GM12878 (cell line): ENCODE data around the gene TCF7L2. TPM values are rescaled to one million over a fixed set of nuclear protein-coding genes. Genes with fewer than 3 reads are reported as not detected.

Experiments
- ATAC-seq: fragments of 200-7000 bp; cut with Tn5 transposase; 3 replicates; pipeline ENCODE4 v1.9.1; 2020; ENCODE audit warnings: mild to moderate bottlenecking, moderate library complexity
- BruUV-seq: library from RNA; stranded (reverse); fragments of 400-500 nt; replicated peaks from 2 replicates; lab custom pipeline; 2021; lab: Mats Ljungman, UMichigan
- CTCF ChIA-PET: fragments of 300-600 bp; sonication (Branson Sonifier 250); formaldehyde crosslinking; extraction: SDS; loops from one replicate; lab custom pipeline; 2021; ENCODE audit warnings: inconsistent platforms; lab: Yijun Ruan, JAX
- POLR2A ChIA-PET: fragments of 350-600 bp; formaldehyde crosslinking; extraction: SDS; loops from one replicate; lab custom pipeline; 2021; ENCODE audit warnings: inconsistent platforms; lab: Charles Lee
- RAD21 ChIA-PET: fragments of 300-600 bp; sonication (Branson Sonifier 250); formaldehyde crosslinking; loops from one replicate; lab custom pipeline; 2023; ENCODE audit warnings: antibody characterized with exemption; ENCODE audit not compliant: unreplicated experiment; lab: Charles Lee
- SMC1A ChIA-PET: fragments of 300-600 bp; sonication (Branson Sonifier 250); formaldehyde crosslinking; loops from one replicate; lab custom pipeline; 2023; ENCODE audit not compliant: unreplicated experiment, uncharacterized antibody; lab: Charles Lee
- DNase-seq: peaks from one replicate; pipeline ENCODE4 v3.0.0-alpha.2; 2011; ENCODE audit warnings: low read depth, low spot score
- FAIRE-seq: peaks from 3 replicates; lab custom pipeline; 2011; peaks lifted over from hg19 to GRCh38; lab: Jason Lieb, UNC
- H2AFZ ChIP-seq: 2 replicates; pipeline ENCODE4 v1.6.0; 2011; ENCODE audit warnings: low read depth, low read length, control low read depth; ENCODE audit not compliant: control insufficient read depth
- H3K27ac ChIP-seq: 2 replicates; pipeline ENCODE4 v1.5.1; 2011; ENCODE audit warnings: control low read depth; ENCODE audit not compliant: control insufficient read depth, insufficient read depth
- H3K27me3 ChIP-seq, 2 experiments: replicated peaks in 1 of 2; 2 replicates each; pipeline versions ENCODE4 v1.6.0 to v1.6.1; 2011; ENCODE audit warnings: low read length in 1 of 2; ENCODE audit not compliant: control insufficient read depth in 2 of 2, insufficient read depth in 2 of 2
- H3K36me3 ChIP-seq, 2 experiments: 2 replicates each; pipeline ENCODE4 v1.5.1; 2011; ENCODE audit warnings: low read length in 1 of 2; ENCODE audit not compliant: control insufficient read depth in 2 of 2, insufficient read depth in 2 of 2
- H3K4me1 ChIP-seq: 2 replicates; pipeline ENCODE4 v1.6.1; 2011; ENCODE audit warnings: mild to moderate bottlenecking, low read length, moderate library complexity, mixed read lengths; ENCODE audit not compliant: control insufficient read depth, insufficient read depth
- H3K4me2 ChIP-seq: 2 replicates; pipeline ENCODE4 v1.6.0; 2011; ENCODE audit warnings: control low read depth; ENCODE audit not compliant: control insufficient read depth, insufficient read depth
- H3K4me3 ChIP-seq: fragments of 200-600 bp; sonication (generic); 2 replicates; pipeline ENCODE4 v1.5.1; 2016
- H3K79me2 ChIP-seq: 2 replicates; pipeline ENCODE4 v1.6.0; 2011; ENCODE audit warnings: low read length; ENCODE audit not compliant: control insufficient read depth, insufficient read depth
- H3K9ac ChIP-seq: 2 replicates; pipeline ENCODE4 v1.8.0; 2011; ENCODE audit warnings: low read length, control low read depth, mixed read lengths; ENCODE audit not compliant: control insufficient read depth, insufficient read depth
- H3K9me3 ChIP-seq: replicated peaks from 3 replicates; pipeline ENCODE4 v1.5.1; 2011; ENCODE audit warnings: mild to moderate bottlenecking, low read length; ENCODE audit not compliant: control insufficient read depth, insufficient read depth
- H4K20me1 ChIP-seq: 2 replicates; pipeline ENCODE4 v1.6.0; 2011; ENCODE audit not compliant: control insufficient read depth, insufficient read depth
- DPF2 ChIP-seq: fragments of 450-650 bp; IDR thresholded peaks from 2 replicates; pipeline ENCODE4 v1.6.1; 2017; ENCODE audit warnings: mild to moderate bottlenecking
- E2F4 ChIP-seq: IDR thresholded peaks from 2 replicates; pipeline ENCODE4 v1.6.1; 2012; ENCODE audit warnings: low read depth, low read length, improper control_type of control experiment
- FOXK2 ChIP-seq: fragments of 450-650 bp; IDR thresholded peaks from 2 replicates; pipeline ENCODE4 v1.6.1; 2017; ENCODE audit warnings: mild to moderate bottlenecking, moderate library complexity
- MYB ChIP-seq: fragments of 150-350 bp; IDR thresholded peaks from 2 replicates; pipeline ENCODE4 v1.6.1; 2014; ENCODE audit warnings: mild to moderate bottlenecking, low read depth, low read length, borderline replicate concordance
- NR2C2 ChIP-seq: IDR thresholded peaks from 2 replicates; pipeline ENCODE4 v1.6.1; 2011; ENCODE audit warnings: borderline replicate concordance, low read depth; ENCODE audit not compliant: control insufficient read depth, insufficient read length
- POLR2AphosphoS5 ChIP-seq: IDR thresholded peaks from 2 replicates; pipeline ENCODE4 v1.6.1; 2011; ENCODE audit warnings: mild to moderate bottlenecking, low read length, inconsistent platforms
- RELA ChIP-seq: fragments of 450-650 bp; IDR thresholded peaks from 2 replicates; pipeline ENCODE4 v1.8.0; 2014; ENCODE audit warnings: borderline replicate concordance; ENCODE audit not compliant: partially characterized antibody
- SIN3A ChIP-seq: IDR thresholded peaks from 2 replicates; pipeline ENCODE4 v1.6.1; 2012; ENCODE audit warnings: low read depth, low read length, improper control_type of control experiment
- SREBF1 ChIP-seq: IDR thresholded peaks from 2 replicates; pipeline ENCODE4 v1.6.1; 2012; ENCODE audit warnings: mild to moderate bottlenecking, low read length
- TCF7 ChIP-seq: IDR thresholded peaks from 2 replicates; pipeline ENCODE4 v1.6.1; 2014; ENCODE audit warnings: antibody characterized with exemption, borderline replicate concordance
- WGBS: methylation state at CpG from one replicate; pipeline ENCODE4 v1.1.6; 2016; ENCODE audit warnings: low lambda C conversion rate; ENCODE audit not compliant: insufficient replicate concordance, insufficient coverage; ENCODE audit errors: missing lambda C conversion rate; 5-methylcytosine and 5-hydroxymethylcytosine counted together
- in situ Hi-C: fragments of 300-500 bp; cut with MboI; formaldehyde crosslinking; loops from 9 replicates; pipeline ENCODE4 v1.14.3; 2018; ENCODE audit warnings: mixed read lengths
- intact Hi-C: fragments of 100-400 bp; cut with micrococcal nuclease; formaldehyde crosslinking; loops from one replicate; pipeline ENCODE4 v1.14.2; 2022; ENCODE audit not compliant: unreplicated experiment
- polyA plus RNA-seq, 11 experiments: library from polyadenylated mRNA; depleted of rRNA in 4 of 11; unstranded in 6 of 11; stranded (reverse) in 5 of 11; fragments of >200 nt; fragmentation: Nextera tagmentation in 4 of 11; fragmentation: Illumina TruSeq in 1 of 11; extraction: Ambion mirVana in 4 of 11; extraction: Trizol in 1 of 11; gene quantifications; 1 replicate in 1 of 11; 2 replicates in 10 of 11; pipeline versions ENCODE4 v1.2.1 to v1.2.3, GENCODE V29; 2011 to 2016; ENCODE audit warnings: inconsistent platforms in 2 of 11, missing spikeins in 2 of 11, low read depth in 1 of 11
- total RNA-seq, 4 experiments: library from RNA; depleted of rRNA in 3 of 4; stranded (reverse); fragments of >200 nt in 3 of 4; fragmentation: Illumina TruSeq in 1 of 4; extraction: Trizol in 1 of 4; gene quantifications; 2 replicates each; pipeline versions ENCODE4 v1.2.1 to v1.2.3, GENCODE V29; 2013 to 2021

Gene TCF7L2
- total and polyA plus RNA-seq, 10 of the 15 experiments (the other 5 are each of a cell fraction or from before 2014, with no cell fraction given), result 0.02 to 1.1 (median 0.35) TPM; not detected in 4

DNA sequence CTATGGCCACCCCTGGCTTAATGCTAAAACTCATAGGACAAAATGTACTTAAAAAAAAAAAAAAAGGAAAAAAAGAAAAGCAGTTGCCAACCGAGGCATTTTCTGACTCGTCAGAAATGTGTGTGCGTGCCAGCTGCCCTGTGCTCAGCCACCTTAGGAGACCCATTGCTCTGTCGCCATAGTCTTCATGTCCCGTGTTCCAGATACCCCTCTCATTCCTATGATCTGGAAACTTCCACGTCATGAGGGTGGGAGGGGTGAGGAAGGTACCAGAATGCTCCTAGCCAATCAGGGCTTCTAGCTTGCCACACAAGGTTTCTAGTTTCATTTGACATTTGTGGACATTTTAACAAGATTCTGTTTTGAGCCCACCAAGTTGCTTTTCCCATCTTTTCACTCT lies 212.9 kb downstream of the TCF7L2 start:
- RAD21 ChIA-PET, result no interaction called here

More for the DNA sequence above, 212.9 kb downstream of the TCF7L2 start:
- no peak overlapping the region for H3K27ac ChIP-seq
- H3K4me2 ChIP-seq, result no peak overlapping the region
- H4K20me1 ChIP-seq, result no peaks in the 10 kb centered on the region
- no TSS peak for BruUV-seq
- H3K27me3 ChIP-seq, result no peaks in the 10 kb centered on the region; a peak in 1 of 4 replicates
- H3K9ac ChIP-seq, result no peak overlapping the region
- SMC1A ChIA-PET, result no interaction called here
- no peaks in the 10 kb centered on the region for H3K4me1 ChIP-seq
- no peaks in the 10 kb centered on the region for H3K36me3 ChIP-seq
- in situ Hi-C loops (no loop called here), intact Hi-C loops (no loop called here)
- no peak overlapping the region for H2AFZ ChIP-seq
- DNase-seq (no peak), FAIRE-seq (no peak), ATAC-seq (no peak)
- no peak overlapping the region for H3K4me3 ChIP-seq
- no peaks in the 10 kb centered on the region for H3K79me2 ChIP-seq
- CTCF ChIA-PET, result no interaction called here
- POLR2A ChIA-PET, result interaction anchor here (0.7 kb wide), 1 partner anchor 13 kb away, joined by 3 read pairs; no protein-coding TSS in a partner anchor
- TF ChIP-seq MYB, result no peak
- TF ChIP-seq SIN3A, result no peak
- no peak for TF ChIP-seq FOXK2
- no peak for TF ChIP-seq POLR2AphosphoS5
- no peak for TF ChIP-seq E2F4
- no peak for TF ChIP-seq TCF7
- TF ChIP-seq SREBF1, result no peak
- TF ChIP-seq RELA, result no peak
- TF ChIP-seq NR2C2, result no peak
- TF ChIP-seq DPF2, result no peak
- H3K9me3 ChIP-seq, result no peaks in the 10 kb centered on the region
- WGBS, result 23% methylated on average over 6 of the region's 6 CpGs
